NB4 (cell line): ENCODE data around the gene TRIM38.
"Not testable (repeated sequence)": the region's sequence is repeated elsewhere in the genome, so short reads cannot be mapped to it uniquely, and the experiment has no call there.

ENCODE experiments used
- MAX ChIP-seq: IDR thresholded peaks from 2 replicates; pipeline ENCODE4 v1.6.1; 2011; ENCODE audit warnings: low read depth, low read length
- MYC ChIP-seq: IDR thresholded peaks from 2 replicates; pipeline ENCODE4 v1.6.1; 2011; ENCODE audit warnings: low read depth, low read length
- POLR2A ChIP-seq: IDR thresholded peaks from 2 replicates; pipeline ENCODE4 v1.6.1; 2011; ENCODE audit warnings: mild to moderate bottlenecking; ENCODE audit not compliant: insufficient read length; ENCODE audit errors: extremely low read depth
- TF ChIP-seq, protein P1 (sequence below): IDR thresholded peaks from one replicate; pipeline ENCODE4 v1.5.1; 2012; ENCODE audit warnings: low read depth, low read length

DNA sequence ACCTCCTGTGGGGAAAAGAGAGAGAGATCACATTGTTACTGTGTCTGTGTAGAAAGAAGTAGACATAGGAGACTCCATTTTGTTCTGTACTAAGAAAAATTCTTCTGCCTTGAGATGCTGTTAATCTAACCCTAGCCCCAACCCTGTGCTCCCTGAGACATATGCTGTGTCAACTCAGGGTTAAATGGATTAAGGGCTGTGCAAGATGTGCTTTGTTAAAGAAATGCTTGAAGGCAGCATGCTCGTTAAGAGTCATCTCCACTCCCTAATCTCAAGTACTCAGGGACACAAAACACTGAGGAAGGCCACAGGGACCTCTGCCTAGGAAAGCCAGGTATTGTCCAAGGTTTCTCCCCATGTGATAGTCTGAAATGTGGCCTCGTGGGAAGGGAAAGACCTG is 36.6 kb downstream of the TRIM38 start:
- TF ChIP-seq, protein P1, sequence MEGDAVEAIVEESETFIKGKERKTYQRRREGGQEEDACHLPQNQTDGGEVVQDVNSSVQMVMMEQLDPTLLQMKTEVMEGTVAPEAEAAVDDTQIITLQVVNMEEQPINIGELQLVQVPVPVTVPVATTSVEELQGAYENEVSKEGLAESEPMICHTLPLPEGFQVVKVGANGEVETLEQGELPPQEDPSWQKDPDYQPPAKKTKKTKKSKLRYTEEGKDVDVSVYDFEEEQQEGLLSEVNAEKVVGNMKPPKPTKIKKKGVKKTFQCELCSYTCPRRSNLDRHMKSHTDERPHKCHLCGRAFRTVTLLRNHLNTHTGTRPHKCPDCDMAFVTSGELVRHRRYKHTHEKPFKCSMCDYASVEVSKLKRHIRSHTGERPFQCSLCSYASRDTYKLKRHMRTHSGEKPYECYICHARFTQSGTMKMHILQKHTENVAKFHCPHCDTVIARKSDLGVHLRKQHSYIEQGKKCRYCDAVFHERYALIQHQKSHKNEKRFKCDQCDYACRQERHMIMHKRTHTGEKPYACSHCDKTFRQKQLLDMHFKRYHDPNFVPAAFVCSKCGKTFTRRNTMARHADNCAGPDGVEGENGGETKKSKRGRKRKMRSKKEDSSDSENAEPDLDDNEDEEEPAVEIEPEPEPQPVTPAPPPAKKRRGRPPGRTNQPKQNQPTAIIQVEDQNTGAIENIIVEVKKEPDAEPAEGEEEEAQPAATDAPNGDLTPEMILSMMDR, result not testable (repeated sequence)
- not testable (repeated sequence) for TF ChIP-seq POLR2A, MAX, MYC
